ENCODE results near the gene PPT2.

DNA sequence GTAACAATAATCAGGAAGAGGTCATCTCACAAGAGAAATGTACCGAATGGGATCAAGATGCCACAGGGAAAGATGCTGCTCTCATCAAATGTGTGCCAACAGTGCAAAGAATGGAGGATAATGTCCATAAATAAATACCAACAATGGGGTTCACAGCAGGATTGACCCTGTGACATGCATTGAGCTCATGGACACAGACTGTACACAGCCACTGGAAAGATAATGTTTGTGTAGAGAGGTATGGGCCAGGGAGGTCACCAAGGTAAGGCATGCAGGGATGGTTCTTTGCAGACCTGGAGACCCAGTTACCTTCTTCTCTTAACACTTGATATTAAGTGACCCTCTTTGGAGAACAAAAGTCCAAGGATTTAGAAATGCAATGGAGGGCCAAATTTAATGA, 20.5 kb downstream of the PPT2 start:
- no peak for TF ChIP-seq POLR2A (IDR thresholded peaks at IDR 0.05)
- TF ChIP-seq, protein P1, sequence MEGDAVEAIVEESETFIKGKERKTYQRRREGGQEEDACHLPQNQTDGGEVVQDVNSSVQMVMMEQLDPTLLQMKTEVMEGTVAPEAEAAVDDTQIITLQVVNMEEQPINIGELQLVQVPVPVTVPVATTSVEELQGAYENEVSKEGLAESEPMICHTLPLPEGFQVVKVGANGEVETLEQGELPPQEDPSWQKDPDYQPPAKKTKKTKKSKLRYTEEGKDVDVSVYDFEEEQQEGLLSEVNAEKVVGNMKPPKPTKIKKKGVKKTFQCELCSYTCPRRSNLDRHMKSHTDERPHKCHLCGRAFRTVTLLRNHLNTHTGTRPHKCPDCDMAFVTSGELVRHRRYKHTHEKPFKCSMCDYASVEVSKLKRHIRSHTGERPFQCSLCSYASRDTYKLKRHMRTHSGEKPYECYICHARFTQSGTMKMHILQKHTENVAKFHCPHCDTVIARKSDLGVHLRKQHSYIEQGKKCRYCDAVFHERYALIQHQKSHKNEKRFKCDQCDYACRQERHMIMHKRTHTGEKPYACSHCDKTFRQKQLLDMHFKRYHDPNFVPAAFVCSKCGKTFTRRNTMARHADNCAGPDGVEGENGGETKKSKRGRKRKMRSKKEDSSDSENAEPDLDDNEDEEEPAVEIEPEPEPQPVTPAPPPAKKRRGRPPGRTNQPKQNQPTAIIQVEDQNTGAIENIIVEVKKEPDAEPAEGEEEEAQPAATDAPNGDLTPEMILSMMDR (IDR thresholded peaks at IDR 0.05), result no peak
- no peak for TF ChIP-seq POLR2AphosphoS5 (IDR thresholded peaks at IDR 0.05)
- no peak for TF ChIP-seq EP300 (IDR thresholded peaks at IDR 0.05; ENCODE audit: low read depth)
